HL-60 (cell line): ENCODE results near the gene ANKRA2.

ENCODE experiments used
- CTCF ChIP-seq: IDR thresholded peaks from one replicate; pipeline ENCODE4 v1.5.1; 2011; ENCODE audit warnings: low read length, control low read depth, inconsistent platforms; ENCODE audit not compliant: insufficient read depth
- REST ChIP-seq: IDR thresholded peaks from 2 replicates; pipeline ENCODE4 v1.6.1; 2012; ENCODE audit warnings: low read depth; ENCODE audit not compliant: insufficient replicate concordance

- TF ChIP-seq REST (no peak), CTCF (no peak)
These were observed 38.6 kb upstream of the ANKRA2 start for GRCh38 chr5:73603998-73604397.
